Right lung (tissue), 5 donors: ENCODE data around the gene DMXL1. TPM values are rescaled to one million over a fixed set of nuclear protein-coding genes. Genes with fewer than 3 reads are reported as not detected.
"Not testable (repeated sequence)": the region's sequence is repeated elsewhere in the genome, so short reads cannot be mapped to it uniquely, and the experiment has no call there.

Experiments used
- DNase-seq, 2 donors: peaks; one replicate each; pipeline ENCODE4 v3.0.0-alpha.2; 2013
- polyA plus RNA-seq, 5 donors: library from polyadenylated mRNA; unstranded; fragments of 120-200 nt; gene quantifications; one replicate each; pipeline versions ENCODE4 v1.2.1 to v1.2.3, GENCODE V29; 2013; ENCODE audit warnings: inconsistent platforms in 1 of 5, low replicate concordance in 1 of 5; ENCODE audit not compliant: insufficient read length in 5 of 5, insufficient read depth in 1 of 5

Gene DMXL1
- polyA plus RNA-seq, 5 donors: 33.2 to 44.1 (median 40.8) TPM

- DNase-seq: no peak
Observed at GRCh38 chr5:119063579-119064379, 7.1 kb upstream of the DMXL1 start.

GRCh38 chr5:119067450-119067849 lies 3.4 kb upstream of the DMXL1 start:
- no peak for DNase-seq

- no peak for DNase-seq
Observed at GRCh38 chr5:119070578-119070827, 384 bp upstream of the DMXL1 start.

GRCh38 chr5:119071561-119071995 lies 691 bp downstream of the DMXL1 start:
- no peak for DNase-seq

- no peak for DNase-seq
Observed at GRCh38 chr5:119072496-119072895, 1.6 kb downstream of the DMXL1 start.

- DNase-seq: not testable (repeated sequence)
Observed at GRCh38 chr5:119073746-119074337, 3.0 kb downstream of the DMXL1 start.

- no peak for DNase-seq
Observed at GRCh38 chr5:119074419-119074818, 3.5 kb downstream of the DMXL1 start.

GRCh38 chr5:119075269-119075668 lies 4.4 kb downstream of the DMXL1 start:
- DNase-seq: not testable (repeated sequence)

- no peak for DNase-seq
Observed at GRCh38 chr5:119076080-119076479, 5.2 kb downstream of the DMXL1 start.

- DNase-seq: no peak
Observed at GRCh38 chr5:119077444-119077843, 6.6 kb downstream of the DMXL1 start.

- DNase-seq: no peak
Observed at GRCh38 chr5:119078071-119078846, 7.4 kb downstream of the DMXL1 start.

- DNase-seq: no peak
Observed at GRCh38 chr5:119078861-119079260, 8.0 kb downstream of the DMXL1 start.

GRCh38 chr5:119079318-119079921 lies 8.5 kb downstream of the DMXL1 start:
- DNase-seq: no peak

- no peak for DNase-seq
Observed at GRCh38 chr5:119080936-119081335, 10.0 kb downstream of the DMXL1 start.

- no peak for DNase-seq
Observed at GRCh38 chr5:119082691-119083090, 11.8 kb downstream of the DMXL1 start.

GRCh38 chr5:119083679-119084078 lies 12.8 kb downstream of the DMXL1 start:
- DNase-seq: no peak

GRCh38 chr5:119088438-119088837 lies 17.6 kb downstream of the DMXL1 start:
- DNase-seq: no peak

GRCh38 chr5:119095611-119096010 lies 24.7 kb downstream of the DMXL1 start:
- no peak for DNase-seq

- no peak for DNase-seq
Observed at GRCh38 chr5:119105971-119106370, 35.1 kb downstream of the DMXL1 start.

- no peak for DNase-seq
Observed at GRCh38 chr5:119112151-119112550, 41.3 kb downstream of the DMXL1 start.

- no peak for DNase-seq
Observed at GRCh38 chr5:119117237-119117636, 46.4 kb downstream of the DMXL1 start.

GRCh38 chr5:119118000-119118399 lies 47.1 kb downstream of the DMXL1 start:
- DNase-seq: no peak

- no peak for DNase-seq
Observed at GRCh38 chr5:119120893-119121292, 50.0 kb downstream of the DMXL1 start.
